K562 treated with DMSO at 1 percent for 48 hours (cell line): ENCODE data around the gene SH3D21. TPM values are rescaled to one million over a fixed set of nuclear protein-coding genes. Genes with fewer than 3 reads are reported as not detected.

ENCODE experiments used
- total RNA-seq: library from RNA; unstranded; fragments of 300-600 nt; gene quantifications from 2 replicates; pipeline ENCODE4 v1.2.3, GENCODE V29; 2022; ENCODE audit warnings: low replicate concordance; ENCODE audit errors: extremely low read depth

Gene SH3D21
- not detected in 2 replicates for total RNA-seq

DNA sequence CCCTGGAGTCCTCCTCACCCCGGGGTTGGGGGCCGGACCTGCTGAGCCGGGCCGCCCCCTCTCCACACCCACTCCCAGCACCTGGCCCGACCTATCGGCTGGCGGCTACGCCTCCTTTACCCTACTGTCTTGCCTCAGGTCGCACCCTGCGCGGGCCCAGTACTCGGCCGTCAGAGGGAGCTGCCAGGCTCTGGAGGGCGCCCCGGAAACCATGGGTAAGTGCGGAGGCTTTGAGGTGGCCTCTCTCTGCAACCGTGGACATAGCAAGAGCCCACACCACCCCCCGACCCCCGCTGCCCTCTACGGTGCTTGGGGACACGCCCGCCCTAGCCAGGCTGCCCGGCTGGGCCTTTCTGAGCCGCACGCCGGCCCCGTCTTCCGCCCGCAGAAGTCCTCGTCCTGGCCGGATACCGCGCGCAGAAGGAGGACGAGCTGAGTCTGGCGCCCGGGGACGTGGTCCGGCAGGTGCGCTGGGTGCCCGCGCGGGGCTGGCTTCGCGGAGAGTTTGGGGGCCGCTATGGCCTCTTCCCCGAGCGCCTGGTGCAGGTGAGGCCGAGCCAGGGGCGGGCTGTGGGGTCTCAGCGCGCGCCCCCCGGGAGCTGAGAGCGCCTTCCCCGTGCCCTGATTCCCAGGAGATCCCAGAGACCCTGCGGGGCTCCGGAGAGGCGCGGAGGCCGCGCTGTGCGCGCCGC lies at the start of gene SH3D21:
TSS of gene SH3D21 (plus strand) at position 159 of the 692 bp plus-strand sequence. CDS start at position 212, 53 bp downstream.

DNA sequence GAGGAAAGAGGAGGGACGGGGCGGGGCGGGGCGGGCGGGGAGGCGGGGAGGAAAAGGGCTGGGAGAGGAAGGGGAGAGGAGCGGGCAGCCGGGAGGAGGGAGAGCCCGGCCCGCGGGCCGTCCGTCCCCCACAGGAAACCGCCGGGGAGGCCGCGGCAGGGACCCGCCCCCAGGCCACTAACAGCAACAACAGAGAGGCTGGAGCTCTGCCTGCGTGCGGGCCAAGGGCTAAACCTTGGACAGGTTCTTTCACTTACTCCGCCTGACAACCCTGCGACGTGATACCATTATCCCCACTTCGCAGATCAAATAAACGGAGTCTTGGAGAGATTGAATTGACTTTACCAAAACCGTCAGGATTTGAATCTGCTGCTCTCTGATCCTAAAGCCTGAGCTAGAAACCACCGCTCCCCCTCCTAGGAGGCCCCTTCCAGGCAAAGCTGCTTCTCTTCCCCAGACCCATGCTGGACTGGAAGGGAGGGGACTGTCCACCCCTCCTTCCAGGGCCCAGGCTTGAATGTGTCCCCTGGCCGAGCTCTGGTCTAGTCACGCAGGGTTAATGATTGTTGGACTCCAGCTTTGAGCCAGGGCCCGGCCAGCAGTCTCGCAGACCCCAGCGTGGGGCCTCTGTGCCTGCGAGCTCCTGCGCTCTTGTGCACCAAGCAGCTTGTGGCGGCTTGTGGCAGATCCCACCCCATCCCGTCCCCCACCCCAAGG lies 17.6 kb downstream of the SH3D21 start, which contains the start of gene EVA1B:
TSS of gene EVA1B (minus strand) at position 10 of the 717 bp plus-strand sequence. CDS start 608 bp downstream, outside the sequence.

Other genes with a start within 250 kb of the SH3D21 start
- not detected in 2 replicates for gene TEKT2, start 222.3 kb upstream of the SH3D21 start, total RNA-seq
- not detected in 2 replicates for gene ADPRS, start 217.5 kb upstream of the SH3D21 start, total RNA-seq
- not detected in 2 replicates for gene COL8A2, start 181.1 kb upstream of the SH3D21 start, total RNA-seq
- 362 TPM in 1 of 2 replicates, not detected in the other for gene TRAPPC3, start 156.9 kb upstream of the SH3D21 start, total RNA-seq
- not detected in 2 replicates for gene MAP7D1, start 150.2 kb upstream of the SH3D21 start, total RNA-seq
- not detected in 2 replicates for gene THRAP3, start 81.9 kb upstream of the SH3D21 start, total RNA-seq
- not detected in 2 replicates for gene EVA1B, start 17.3 kb downstream of the SH3D21 start, total RNA-seq
- 684 TPM in 1 of 2 replicates, not detected in the other for gene STK40, start 79.6 kb downstream of the SH3D21 start, total RNA-seq
- gene LSM10, start 91.5 kb downstream of the SH3D21 start, total RNA-seq: not detected in 2 replicates
- not detected in 2 replicates for gene OSCP1, start 144.1 kb downstream of the SH3D21 start, total RNA-seq
- not detected in 2 replicates for gene MRPS15, start 158.0 kb downstream of the SH3D21 start, total RNA-seq
- gene CSF3R, start 176.5 kb downstream of the SH3D21 start, total RNA-seq: not detected in 2 replicates